HG02798 (cell line): ENCODE data around the gene SORD.
"Not testable (repeated sequence)": the region's sequence is repeated elsewhere in the genome, so short reads cannot be mapped to it uniquely, and the experiment has no call there.

ENCODE experiments used
- ATAC-seq: cut with Tn5 transposase; IDR thresholded peaks from one replicate; pipeline ENCODE4 v1.9.1; 2021; ENCODE audit warnings: mild to moderate bottlenecking; ENCODE audit not compliant: unreplicated experiment, poor library complexity

Gene SORD

GRCh38 chr15:45093013-45093412 lies 70.0 kb downstream of the SORD start:
- no peak for ATAC-seq

- ATAC-seq = no peak
Observed at GRCh38 chr15:45093622-45094357, 70.8 kb downstream of the SORD start.

- ATAC-seq = no peak
Observed at GRCh38 chr15:45094358-45094730, 71.3 kb downstream of the SORD start.

GRCh38 chr15:45095661-45096060 lies 72.7 kb downstream of the SORD start:
- ATAC-seq = no peak

DNA sequence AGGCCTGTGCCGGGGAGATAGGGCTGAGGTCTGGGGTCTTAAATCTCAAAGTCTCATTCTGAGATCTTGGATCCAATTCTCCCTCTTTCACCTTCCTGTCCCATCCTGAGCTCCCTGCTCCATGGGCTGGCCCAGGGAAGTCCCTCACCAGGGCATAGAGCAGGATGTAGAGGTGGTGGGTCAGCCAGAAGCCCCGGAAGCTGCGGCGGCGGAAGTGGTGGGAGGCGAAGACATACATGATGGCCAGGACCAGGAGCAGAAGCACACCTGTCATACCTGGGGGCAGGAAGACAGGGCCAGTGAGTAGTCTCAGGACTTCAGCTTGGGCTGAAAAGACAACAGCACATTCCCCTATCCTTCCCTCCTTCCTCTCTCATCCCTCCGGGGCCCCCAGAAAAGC lies 74.5 kb downstream of the SORD start:
- ATAC-seq = no peak

DNA sequence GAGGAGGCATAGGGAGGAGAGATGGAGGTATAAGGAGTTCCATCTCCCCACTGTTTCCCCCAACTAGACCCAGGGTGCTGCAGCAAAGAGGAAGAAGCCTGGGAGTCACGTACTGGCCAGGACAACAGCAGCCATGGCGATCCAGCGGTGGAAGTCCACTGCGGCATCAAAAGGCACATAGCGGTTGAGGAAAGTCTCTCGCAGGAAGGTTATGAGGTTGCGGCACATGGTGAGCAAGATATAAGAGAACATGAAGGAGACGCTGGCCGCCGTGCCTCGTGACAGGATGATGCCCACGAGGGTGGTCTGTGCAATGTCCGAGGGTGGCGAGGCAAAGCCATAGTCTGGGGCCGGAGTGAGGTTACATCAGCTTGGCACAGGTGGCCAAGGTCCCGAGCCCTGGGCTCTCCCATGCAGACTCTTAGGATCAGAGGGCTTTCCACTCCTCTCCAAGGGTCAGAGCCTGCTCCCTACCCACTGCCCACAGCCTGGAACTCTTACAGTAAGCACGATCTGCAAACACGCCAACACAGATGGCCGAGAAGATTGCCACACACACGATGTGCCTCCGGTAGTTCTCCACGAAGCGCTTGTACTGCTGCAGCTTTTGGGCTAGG lies 76.7 kb downstream of the SORD start:
- no peak for ATAC-seq

DNA sequence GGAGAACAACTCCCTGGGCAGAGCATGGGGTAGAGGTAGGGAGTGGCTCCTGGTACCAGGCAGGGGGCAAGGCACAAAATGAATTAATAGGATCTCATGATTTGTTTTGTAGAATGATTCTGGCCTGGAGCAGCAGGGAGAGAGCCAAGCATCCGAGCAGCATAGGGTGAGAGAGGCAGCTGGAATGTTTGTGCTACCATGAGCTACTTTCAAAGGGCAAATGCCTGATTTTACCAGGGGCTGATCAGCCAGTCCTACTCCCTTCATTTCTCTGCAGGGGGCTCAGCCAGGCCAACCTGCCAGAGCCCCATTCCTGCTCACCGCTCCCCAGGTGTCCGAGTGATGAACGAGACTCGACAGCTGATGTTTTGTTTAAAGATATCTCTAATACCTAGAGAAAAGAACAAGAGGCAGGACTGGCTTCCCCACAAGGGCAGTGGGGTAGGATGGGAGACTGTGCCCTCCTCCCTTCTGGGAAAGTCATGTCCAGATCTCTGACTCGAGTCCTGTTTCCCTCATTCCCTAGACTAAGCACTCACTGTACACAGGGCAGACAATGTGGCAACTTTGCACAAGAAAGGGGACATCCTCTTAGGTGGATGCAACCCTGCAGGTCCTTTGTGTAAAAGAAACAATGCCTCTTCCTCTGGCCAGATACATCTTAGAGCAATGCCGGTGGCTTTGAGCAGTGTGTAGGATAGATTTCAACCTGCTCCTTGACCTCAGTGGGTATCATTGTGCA lies 78.1 kb downstream of the SORD start:
- ATAC-seq = no peak

DNA sequence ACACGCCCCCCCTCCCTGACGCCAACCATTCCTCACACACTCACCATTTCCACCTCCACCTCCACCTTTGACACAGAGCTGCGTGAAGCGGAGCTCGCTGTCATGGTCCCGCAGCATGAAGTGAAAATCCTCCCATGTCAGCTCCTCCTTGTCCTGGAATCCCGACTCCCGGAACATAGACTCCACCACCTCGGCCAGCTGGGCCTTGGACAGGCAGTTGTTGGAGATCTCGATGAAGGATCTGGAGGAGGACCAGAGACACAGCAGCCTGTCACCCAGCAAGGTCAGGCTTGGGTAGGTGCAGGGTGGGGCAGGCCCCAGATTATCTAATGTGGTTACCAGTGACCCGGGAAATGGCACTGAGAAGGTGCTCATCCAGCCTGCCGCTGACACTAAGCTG lies 78.8 kb downstream of the SORD start:
- no peak for ATAC-seq

GRCh38 chr15:45102226-45102625 lies 79.2 kb downstream of the SORD start:
- no peak for ATAC-seq

DNA sequence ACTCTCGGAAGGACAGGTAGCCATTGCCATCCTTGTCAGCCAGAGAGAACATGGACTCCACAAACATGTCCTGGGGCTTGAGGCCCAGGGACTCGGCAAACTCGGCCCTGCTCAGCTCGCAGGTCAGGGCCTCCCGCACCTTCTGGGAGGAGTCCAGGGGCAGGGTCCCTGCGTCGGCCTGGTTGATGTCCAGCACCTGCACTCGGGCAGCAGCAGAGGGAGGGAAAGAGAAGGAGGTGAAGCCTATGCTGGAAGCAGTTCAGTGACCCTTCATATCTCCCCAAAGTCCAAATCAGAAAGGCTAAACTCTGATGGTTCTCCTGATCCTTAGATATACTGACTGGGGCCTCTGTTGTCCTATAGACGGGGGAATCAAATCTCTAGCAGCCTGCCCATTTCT lies 81.2 kb downstream of the SORD start:
- not testable (repeated sequence) for ATAC-seq

- no peak for ATAC-seq
Observed at GRCh38 chr15:45105586-45105985, 82.6 kb downstream of the SORD start.

- no peak for ATAC-seq
Observed at GRCh38 chr15:45106002-45106790, 83.2 kb downstream of the SORD start.

GRCh38 chr15:45107941-45108630 lies 85.1 kb downstream of the SORD start:
- ATAC-seq = no peak

DNA sequence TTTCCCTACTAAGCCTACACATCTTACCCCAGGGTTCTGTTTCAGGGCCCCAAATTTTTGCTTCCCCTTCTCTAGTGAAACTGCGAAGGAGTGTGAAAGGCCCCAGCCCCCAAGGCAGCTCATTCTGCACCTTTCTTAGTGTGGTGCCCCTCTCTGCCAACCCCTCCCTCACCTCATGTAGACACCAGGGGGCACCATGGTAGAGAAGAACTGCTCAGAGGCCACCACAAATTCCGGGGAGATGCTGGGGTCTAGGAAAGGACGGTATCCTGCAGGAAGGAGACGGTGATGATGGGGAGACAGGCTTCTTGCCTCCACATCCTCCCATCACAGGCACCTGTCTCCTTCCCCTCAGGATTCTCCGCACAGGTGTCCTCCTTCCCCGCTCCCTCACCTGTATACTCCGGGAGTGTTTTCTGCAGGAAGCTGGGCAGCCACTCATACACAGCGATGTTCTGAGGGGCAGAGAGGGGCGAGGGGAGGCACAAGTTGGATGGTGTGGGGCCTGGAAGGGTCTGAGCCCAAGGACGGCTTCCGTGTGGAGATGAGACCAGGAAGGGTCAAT lies 87.3 kb downstream of the SORD start:
- no peak for ATAC-seq

- no peak for ATAC-seq
Observed at GRCh38 chr15:45111390-45112142, 88.6 kb downstream of the SORD start.

DNA sequence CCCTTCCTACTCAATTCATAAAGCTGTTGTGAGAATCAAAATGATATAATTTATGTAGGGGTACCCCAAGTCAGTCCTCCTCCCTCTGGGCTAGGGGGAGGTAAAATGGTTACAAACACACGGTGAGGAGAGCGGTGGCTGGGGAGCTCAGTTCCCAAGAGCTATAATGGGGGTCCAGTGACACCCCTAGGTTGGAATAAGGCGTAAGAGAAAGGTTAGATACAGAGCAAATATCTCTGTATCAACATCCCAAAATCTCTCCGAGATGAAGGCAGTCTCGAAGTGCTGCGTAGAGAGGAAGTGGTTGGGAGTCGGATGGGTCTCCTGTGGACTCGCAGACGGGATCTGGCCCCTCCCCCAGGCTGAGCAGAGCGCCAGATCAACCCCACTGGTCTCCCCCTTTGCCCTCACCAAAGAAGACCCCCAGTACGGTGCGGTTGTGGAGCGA lies 89.2 kb downstream of the SORD start:
- no peak for ATAC-seq

- ATAC-seq = no peak
Observed at GRCh38 chr15:45112591-45113379, 89.8 kb downstream of the SORD start.

GRCh38 chr15:45113380-45113990 lies 90.5 kb downstream of the SORD start:
- no peak for ATAC-seq
